ENCODE results near the gene SNTA1.
"Not testable (repeated sequence)": the region's sequence is repeated elsewhere in the genome, so short reads cannot be mapped to it uniquely, and the experiment has no call there.

Gene SNTA1

DNA sequence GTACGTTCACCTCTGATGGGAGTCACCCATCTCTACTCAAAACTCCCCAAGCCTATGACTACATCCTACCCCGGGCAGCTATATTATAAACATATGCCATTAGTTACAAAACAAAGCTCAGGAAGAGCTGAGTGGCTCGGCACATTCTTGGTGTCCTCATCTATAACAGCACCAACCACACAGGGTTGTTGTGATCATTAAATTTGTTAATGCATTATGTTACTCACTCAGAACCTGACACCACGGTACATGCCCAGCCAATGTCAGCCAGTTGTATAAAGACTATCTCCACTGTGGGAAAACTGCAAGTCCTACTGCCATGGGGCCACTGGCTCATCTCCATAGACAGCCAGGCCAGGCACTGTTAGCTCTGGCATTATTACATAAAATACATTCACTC, 50.0 kb downstream of the SNTA1 start:
- DNase-seq: no peak

- DNase-seq: peak in 1 of 14 donors; percentile 6
Observed at GRCh38 chr20:33391722-33392415, 51.7 kb downstream of the SNTA1 start.

- DNase-seq: not testable (repeated sequence)
Observed at GRCh38 chr20:33389326-33389725, 54.2 kb downstream of the SNTA1 start.

DNA sequence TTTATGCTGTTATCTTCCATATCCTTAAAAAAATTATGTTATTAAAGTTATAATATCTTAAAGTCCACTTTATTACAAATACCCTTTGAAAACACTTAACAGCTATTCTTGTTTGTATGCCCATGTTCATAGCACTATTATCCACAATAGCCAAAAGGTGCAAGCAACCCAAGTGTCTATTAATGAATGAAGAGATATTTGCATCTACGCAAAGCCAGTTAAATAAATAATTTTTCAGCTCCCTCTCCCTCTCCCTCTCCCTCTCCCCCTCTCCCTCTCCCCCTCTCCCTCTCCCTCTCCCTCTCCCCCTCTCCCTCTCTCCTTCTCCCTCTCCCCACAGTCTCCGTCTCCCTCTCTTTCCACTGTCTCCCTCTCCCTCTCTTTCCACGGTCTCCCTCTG, 55.3 kb downstream of the SNTA1 start:
- no peak for DNase-seq

GRCh38 chr20:33387177-33387576, 56.4 kb downstream of the SNTA1 start:
- DNase-seq: no peak

DNA sequence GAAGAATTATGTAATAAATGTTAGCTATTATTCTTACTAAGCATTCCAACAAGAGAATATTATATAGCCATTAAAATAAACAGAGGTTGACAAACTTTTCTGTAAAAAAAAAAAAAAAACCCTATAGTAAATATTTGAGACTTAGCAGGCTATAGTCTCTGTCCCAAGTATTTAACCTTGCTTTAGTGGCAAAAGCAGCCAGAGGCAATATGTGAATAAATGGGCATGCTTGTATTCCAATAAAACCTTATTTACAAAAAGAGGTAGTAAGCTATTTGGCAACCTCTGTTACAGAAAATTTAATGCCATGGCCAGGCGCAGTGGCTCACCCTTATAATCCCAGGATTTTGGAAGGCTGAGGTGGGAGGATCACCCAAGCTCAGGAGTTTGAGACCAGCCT, 56.9 kb downstream of the SNTA1 start:
- DNase-seq: no peak

DNA sequence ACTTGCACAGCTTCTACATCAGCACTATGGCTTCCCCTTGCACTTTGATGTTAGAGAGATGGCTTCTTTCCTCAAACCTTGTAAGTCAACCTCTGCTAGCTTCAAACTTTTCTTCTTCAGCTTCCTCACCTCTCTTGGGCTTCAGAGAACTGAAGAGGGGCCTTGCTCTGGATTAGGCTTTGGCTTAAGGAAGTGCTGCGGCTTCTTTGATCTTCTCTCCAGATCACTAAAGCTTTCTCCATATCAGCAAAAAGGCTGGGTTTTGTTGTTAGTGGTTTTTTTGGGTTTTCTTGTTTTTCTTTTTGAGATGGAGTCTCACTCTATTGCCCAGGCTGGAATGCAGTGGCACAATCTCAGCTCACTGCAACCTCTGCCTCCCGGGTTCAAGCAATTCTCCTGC, 66.2 kb downstream of the SNTA1 start:
- DNase-seq: no peak

DNA sequence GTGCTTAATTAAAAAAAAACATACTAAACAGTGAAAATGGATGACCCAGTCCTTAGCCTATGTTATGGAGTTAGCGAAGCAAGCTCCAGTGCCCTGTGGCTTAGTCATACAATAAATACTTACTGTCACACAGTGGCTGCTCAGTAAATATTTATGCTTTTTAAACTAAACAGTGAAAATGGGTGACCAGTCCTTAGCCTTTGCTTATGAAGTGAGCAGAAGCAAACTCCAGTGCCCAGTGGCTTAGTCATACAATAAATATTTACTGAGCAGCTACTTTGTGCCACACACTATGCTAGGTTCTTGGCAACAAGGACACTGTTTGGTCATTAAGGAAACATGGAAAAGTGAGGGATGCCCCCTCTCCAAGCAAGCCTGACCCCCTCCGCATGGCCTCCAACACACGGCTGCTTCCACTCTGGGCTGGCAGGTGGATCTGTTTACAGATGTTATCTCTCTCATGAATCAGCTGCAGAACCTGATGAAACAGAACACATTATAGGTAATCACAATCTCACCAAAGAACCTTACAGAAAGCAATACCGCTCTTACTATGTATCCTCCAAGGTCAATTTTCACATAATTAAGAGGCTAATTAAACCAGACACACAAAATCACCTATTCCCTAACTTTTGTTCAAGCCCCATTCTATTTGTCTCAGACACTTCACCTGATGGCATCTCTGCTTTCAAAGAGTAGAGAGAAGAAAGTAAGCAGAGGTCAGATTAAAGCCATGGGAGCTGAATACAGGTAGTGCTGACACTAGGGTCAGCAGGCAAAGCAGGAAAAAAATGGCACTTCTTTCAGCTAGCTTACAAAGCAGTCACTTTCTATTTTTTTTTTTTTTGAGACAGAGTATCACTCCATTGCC, 69.6 kb downstream of the SNTA1 start:
- no peak for DNase-seq

DNA sequence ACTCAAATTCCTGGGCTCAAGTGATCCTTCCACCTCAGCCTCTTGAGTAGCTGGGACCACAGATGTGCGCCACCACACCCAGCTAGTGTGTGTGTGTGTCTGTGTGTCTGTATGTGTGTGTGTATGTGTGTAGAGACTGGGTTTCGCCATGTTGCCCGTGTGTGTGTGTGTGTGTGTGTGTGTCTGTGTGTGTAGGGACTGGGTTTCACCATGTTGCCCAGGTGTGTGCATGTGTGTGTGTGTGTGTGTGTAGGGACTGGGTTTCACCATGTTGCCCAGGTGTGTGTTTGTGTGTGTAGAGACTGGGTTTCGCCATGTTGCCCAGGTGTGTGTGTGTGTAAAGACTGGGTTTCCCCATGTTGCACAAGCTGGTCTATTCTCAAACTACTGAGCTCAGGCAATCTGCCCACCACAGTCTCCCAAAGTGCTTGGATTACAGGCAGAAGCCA, 70.5 kb downstream of the SNTA1 start:
- DNase-seq: no peak

DNA sequence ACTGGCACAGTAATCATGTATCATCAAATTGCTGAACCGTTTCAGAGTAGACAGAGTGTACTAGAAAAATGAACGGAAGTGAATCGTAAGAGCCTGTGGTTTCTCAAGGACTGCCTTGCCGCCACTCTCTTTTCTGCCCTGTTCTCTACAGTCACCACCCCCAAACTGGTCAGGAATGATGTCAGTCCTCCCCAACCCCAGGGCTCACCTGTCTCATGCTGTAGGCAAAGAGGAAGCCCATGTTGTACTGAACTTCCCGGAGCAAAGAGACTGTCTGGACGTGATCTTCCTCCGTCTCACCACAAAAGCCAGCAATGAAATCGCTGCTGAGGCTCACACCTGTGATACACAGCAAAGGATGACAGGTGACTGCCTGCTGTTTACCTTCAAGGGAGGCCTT, 73.3 kb downstream of the SNTA1 start:
- DNase-seq: no peak

DNA sequence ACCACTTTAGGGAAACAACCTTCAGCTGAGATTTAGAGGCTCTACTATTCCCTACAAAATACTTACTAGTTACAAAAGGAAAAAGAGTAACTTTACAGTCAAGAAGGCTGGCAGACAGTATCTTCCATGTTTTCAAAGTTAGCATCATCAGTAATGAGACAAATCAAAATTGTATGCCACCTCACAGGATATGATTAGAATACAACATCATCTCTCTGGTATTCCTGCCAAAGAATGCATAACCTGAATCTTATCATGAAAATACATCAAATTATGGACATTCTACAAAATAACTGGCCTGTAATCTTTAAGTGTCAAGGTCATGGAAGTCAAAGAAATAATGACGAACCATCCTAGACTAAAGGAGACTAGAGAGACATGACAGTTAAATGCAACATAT, 80.7 kb downstream of the SNTA1 start:
- no peak for DNase-seq

DNA sequence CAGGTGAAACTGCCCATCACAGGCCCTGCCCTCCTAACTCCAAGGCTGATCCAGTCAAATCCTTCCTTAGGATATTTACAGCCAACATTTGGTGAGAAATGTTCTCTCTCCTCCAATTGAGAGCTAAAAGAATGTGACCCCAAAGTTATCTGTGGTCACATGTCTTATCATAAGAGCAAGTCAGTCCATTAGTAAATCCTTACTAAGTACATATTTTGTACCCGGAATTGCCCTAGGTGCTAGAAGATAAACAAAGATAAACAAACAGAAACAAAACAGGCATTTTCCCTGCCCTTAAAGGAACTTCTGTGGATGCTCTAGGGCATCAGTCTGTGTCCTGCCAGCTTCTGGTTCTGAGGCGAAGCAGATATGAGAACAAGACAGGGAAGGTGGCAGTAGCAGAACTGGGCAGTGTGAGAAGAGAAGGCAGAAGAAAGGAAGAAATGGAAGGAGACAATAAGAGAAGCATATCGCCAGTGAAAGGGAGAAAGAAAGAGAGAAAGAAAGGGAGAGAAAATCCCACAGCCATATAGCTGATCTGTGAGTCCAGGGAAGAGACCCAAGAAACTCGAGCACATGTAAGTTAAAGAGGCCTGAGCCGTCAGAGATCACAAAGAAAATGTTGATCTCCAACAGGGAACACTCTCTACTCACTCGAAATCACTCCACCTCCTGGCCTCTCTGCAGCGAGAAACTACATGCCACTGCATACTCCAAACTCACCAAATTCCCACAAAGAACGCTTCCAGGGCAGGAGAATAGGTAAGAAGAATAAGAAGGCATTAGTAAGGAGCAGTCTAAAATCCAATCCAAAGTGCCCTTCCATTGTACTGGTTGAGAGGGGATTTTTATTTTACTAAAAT, 83.9 kb downstream of the SNTA1 start:
- no peak for DNase-seq
